Measurements from ENCODE around the gene LACRT.

GRCh38 chr12:54601841-54602240 is 32.9 kb downstream of the LACRT start:
- TF ChIP-seq CTCF (IDR thresholded peaks at IDR 0.05) (no peak), POLR2A (IDR thresholded peaks at IDR 0.05) (no peak)

All from body of pancreas (tissue), 4 donors.